Sigmoid colon (tissue), 7 donors: Measurements from ENCODE around the gene VPS52. TPM values are rescaled to one million over a fixed set of nuclear protein-coding genes. Genes with fewer than 3 reads are reported as not detected.

Experiments used
- DNase-seq: peaks from one replicate; pipeline ENCODE4 v3.0.0-alpha.2; 2019
- H3K27ac ChIP-seq, 4 donors: fragments of 200-600 bp; sonication (generic); one replicate each; pipeline ENCODE4 v1.5.1; 2016 to 2019; ENCODE audit warnings: mild to moderate bottlenecking in 1 of 4
- H3K27me3 ChIP-seq, 3 donors: fragments of 200-600 bp; sonication (generic); one replicate each; pipeline ENCODE4 v1.5.1; 2019; ENCODE audit warnings: mild to moderate bottlenecking in 1 of 3
- H3K36me3 ChIP-seq, 4 donors: fragments of 200-600 bp; sonication (generic); one replicate each; pipeline ENCODE4 v1.5.1; 2016 to 2019
- H3K4me1 ChIP-seq, 4 donors: fragments of 200-600 bp; sonication (generic); one replicate each; pipeline ENCODE4 v1.5.1; 2017 to 2019
- H3K4me3 ChIP-seq, 4 donors: fragments of 200-600 bp; sonication (generic); one replicate each; pipeline ENCODE4 v1.5.1; 2017 to 2019; ENCODE audit warnings: mild to moderate bottlenecking in 2 of 4, moderate library complexity in 1 of 4
- H3K9me3 ChIP-seq, 4 donors: fragments of 200-600 bp in 3 of 4; sonication (generic) in 3 of 4; one replicate each; pipeline versions ENCODE4 v1.5.1 to v1.6.1; 2013 to 2019
- EP300 ChIP-seq, 4 donors: sonication (generic); formaldehyde crosslinking; IDR thresholded peaks; one replicate each; pipeline ENCODE4 v1.6.1; 2017; ENCODE audit warnings: antibody characterized with exemption in 4 of 4
- POLR2A ChIP-seq, 2 donors: fragments of 450-650 bp; IDR thresholded peaks; one replicate each; pipeline ENCODE4 v1.6.1; 2016; ENCODE audit warnings: antibody characterized with exemption in 2 of 2, mild to moderate bottlenecking in 2 of 2, moderate library complexity in 2 of 2
- POLR2AphosphoS5 ChIP-seq, 4 donors: sonication (generic); formaldehyde crosslinking; IDR thresholded peaks; one replicate each; pipeline ENCODE4 v1.6.1; 2017; ENCODE audit warnings: antibody characterized with exemption in 4 of 4
- WGBS, 2 donors: extraction: QIAGEN DNeasy Blood & Tissue Kit; methylation state at CpG; one replicate each; pipeline ENCODE4 v1.1.7; 2013; 5-methylcytosine and 5-hydroxymethylcytosine counted together
- intact Hi-C: fragments of 100-400 bp; cut with DNase I; formaldehyde crosslinking; loops from one replicate; pipeline ENCODE4 v1.15.1; 2023
- polyA plus RNA-seq, 3 donors: library from polyadenylated mRNA; stranded (reverse); fragments of 200-250 nt; gene quantifications; one replicate each; pipeline ENCODE4 v1.2.3, GENCODE V29; 2013
- total RNA-seq, 4 donors: library from RNA; depleted of rRNA; stranded (reverse); fragments of >200 nt; gene quantifications; one replicate each; pipeline ENCODE4 v1.1.0, GENCODE V29; 2016
- TF ChIP-seq, protein P1 (sequence below), 4 experiments: fragments of 450-650 bp in 3 of 4; fragments of 200-600 bp in 1 of 4; IDR thresholded peaks; one replicate each; pipeline ENCODE4 v1.5.1; 2016 to 2019; ENCODE audit warnings: antibody characterized with exemption in 4 of 4, mild to moderate bottlenecking in 3 of 4, moderate library complexity in 2 of 4
- donor health status: healthy with polysubstance abuse.
- donor health status: Bipolar disorder and iron deficiency.
- donor health status: healthy.

Gene VPS52
- total and polyA plus RNA-seq, 7 donors = 23.4 to 51.2 (median 31.6) TPM

DNA sequence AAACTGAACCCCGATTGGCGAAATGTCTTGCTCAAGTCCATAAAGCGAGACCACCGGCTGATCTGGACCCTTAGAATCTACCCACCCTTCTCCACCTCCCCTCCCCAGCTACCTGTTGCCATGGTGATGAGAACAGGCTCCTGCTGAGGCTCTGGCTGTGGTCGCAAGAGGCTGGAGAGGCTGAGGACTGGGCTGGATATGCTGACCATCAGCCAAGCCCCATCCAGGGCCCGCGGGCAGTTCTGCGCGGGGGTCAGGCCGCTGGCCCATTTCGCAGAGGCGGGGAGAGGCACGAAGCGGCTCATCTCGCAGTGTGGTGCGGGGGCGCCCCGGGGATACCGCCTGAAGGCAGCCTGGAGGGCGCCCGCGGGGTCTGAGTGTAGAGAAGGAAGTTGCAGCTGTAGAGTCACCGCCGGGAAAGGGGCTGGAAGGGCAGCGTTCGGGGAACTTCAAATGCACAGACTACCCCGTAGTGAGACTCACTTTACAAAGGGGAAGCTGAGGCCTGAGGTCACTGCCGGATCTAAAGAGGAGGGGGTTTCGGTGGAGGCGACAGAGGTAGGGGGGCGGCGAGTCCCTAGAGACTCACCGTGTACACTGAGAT is 41.5 kb upstream of the VPS52 start:
- 0 to 1% methylated on average over 33 of the region's 33 CpGs for WGBS, 2 donors
- H3K27me3 ChIP-seq = no peaks in the 10 kb centered on the region
- H3K27ac ChIP-seq = peak overlapping the region; percentile 90 to 97 (median 95)
- H3K4me3 ChIP-seq = peak overlapping the region; percentile 65 to 89 (median 78)
- H3K4me1 ChIP-seq = peaks cover 0 to 58% (median 43%) of the 10 kb centered on the region in 4 donors
- peaks cover 0 to 23% (median 2%) of the 10 kb centered on the region in 4 donors for H3K36me3 ChIP-seq
- no peak for TF ChIP-seq POLR2A (IDR thresholded peaks at IDR 0.05)
- intact Hi-C loops = no loop called here
- H3K9me3 ChIP-seq = no peaks in the 10 kb centered on the region
- DNase-seq = peak; percentile 81

DNA sequence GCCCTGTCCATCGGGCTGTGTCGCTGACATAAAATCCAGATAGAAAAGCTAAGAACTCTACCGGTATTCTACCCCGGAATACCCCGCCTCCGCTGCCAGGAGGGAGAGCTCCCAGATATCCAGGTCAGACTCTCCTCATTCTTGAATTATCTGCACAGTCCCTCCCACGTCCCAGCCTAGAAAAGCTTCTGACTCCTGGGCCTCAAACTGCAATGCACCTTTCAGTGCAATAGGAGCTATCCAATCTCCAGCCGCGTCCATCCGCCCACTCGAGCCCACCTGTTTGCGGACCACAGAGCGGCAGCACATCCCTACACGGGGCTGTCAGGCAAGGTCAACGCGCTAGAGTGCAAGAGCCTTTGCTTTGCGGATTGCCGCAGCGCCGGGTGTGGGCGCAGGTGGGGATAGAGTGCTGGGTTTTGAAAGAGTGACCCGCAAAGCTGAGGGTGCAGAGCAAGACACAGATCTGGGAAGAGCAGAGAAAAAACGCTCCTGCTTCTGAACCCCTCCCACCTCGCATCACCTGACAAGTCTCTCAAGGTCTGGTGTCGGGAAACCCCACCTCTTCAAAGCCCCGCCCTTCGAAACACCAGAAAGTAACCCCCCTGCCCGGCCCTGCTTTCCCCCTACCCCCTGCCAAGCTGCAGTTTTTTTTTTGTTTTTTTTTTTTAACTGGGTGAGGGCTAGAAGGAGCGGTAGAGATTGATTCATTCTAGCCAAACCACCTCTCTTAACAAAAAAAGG is 40.9 kb upstream of the VPS52 start:
- peak; percentile 84 for DNase-seq
- Histone ChIP-seq H3K27ac (peak overlapping the region; percentile 90 to 97 (median 95)), H3K36me3 (peaks cover 0 to 23% (median 2%) of the 10 kb centered on the region in 4 donors), H3K4me3 (peak overlapping the region; percentile 65 to 89 (median 78)), H3K4me1 (peaks cover 0 to 55% (median 42%) of the 10 kb centered on the region in 4 donors), H3K27me3 (no peaks in the 10 kb centered on the region), H3K9me3 (no peaks in the 10 kb centered on the region)
- intact Hi-C loops = no loop called here
- peak in 2 of 4 donors; percentile 12 to 30 for TF ChIP-seq POLR2AphosphoS5 (IDR thresholded peaks at IDR 0.05)
- TF ChIP-seq EP300 (IDR thresholded peaks at IDR 0.05) = no peak
- WGBS, 2 donors = 6 to 12% methylated on average over 29 of the region's 29 CpGs

DNA sequence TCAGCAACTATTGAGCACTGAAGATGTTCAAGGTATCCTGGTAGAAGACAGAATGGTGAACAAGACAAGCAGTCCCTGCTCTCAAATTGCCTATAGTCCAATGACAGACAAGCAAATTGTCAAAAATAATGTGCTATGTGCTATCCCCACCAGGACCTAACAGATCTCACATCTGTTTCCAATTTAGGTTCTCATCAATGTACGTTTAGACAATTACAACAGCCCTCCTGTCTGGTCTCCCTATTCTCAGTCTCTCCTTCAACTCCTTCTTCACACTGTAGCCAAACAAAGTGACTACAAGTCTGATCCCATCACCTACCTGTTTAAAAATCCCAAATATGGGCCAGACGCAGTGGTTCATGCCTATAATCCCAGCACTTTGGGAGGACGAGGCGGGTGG is 34.7 kb upstream of the VPS52 start:
- Histone ChIP-seq H3K4me3 (no peak overlapping the region), H3K36me3 (peaks cover 0 to 64% (median 25%) of the 10 kb centered on the region in 4 donors), H3K27me3 (no peaks in the 10 kb centered on the region), H3K4me1 (peaks cover 0 to 9% (median 4%) of the 10 kb centered on the region in 4 donors), H3K27ac (no peak overlapping the region), H3K9me3 (no peaks in the 10 kb centered on the region)
- no peak for TF ChIP-seq POLR2A (IDR thresholded peaks at IDR 0.05)
- TF ChIP-seq EP300 (IDR thresholded peaks at IDR 0.05) = no peak
- no peak for TF ChIP-seq POLR2AphosphoS5 (IDR thresholded peaks at IDR 0.05)
- TF ChIP-seq, protein P1, sequence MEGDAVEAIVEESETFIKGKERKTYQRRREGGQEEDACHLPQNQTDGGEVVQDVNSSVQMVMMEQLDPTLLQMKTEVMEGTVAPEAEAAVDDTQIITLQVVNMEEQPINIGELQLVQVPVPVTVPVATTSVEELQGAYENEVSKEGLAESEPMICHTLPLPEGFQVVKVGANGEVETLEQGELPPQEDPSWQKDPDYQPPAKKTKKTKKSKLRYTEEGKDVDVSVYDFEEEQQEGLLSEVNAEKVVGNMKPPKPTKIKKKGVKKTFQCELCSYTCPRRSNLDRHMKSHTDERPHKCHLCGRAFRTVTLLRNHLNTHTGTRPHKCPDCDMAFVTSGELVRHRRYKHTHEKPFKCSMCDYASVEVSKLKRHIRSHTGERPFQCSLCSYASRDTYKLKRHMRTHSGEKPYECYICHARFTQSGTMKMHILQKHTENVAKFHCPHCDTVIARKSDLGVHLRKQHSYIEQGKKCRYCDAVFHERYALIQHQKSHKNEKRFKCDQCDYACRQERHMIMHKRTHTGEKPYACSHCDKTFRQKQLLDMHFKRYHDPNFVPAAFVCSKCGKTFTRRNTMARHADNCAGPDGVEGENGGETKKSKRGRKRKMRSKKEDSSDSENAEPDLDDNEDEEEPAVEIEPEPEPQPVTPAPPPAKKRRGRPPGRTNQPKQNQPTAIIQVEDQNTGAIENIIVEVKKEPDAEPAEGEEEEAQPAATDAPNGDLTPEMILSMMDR (IDR thresholded peaks at IDR 0.05) = no peak
- 89 to 91% methylated on average over 4 of the region's 4 CpGs for WGBS, 2 donors
- no peak for DNase-seq
- intact Hi-C loops = no loop called here

DNA sequence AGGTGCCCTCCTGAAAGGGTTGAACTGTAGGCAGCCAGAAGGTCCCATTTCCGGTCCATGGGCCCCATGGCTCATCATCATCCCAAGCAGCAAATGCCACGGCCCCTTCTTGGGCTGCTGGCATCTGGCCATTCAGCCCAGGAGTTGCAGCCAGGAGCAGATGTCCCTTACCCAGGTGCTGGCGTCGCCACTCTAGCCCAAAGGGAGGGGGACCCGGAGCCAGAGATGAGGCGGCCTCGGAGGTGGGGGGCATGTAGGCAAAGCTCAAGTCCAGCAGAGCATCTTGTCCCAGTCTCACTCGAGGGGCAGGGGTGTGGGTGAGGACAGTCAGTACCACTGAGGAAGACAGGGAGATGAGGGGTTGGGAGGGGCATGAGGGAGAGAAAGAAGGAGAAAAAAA is 33.4 kb upstream of the VPS52 start:
- Histone ChIP-seq H3K9me3 (no peaks in the 10 kb centered on the region), H3K4me1 (peaks cover 0 to 16% (median 10%) of the 10 kb centered on the region in 4 donors), H3K27me3 (no peaks in the 10 kb centered on the region), H3K4me3 (no peak overlapping the region), H3K36me3 (peaks cover 0 to 55% (median 24%) of the 10 kb centered on the region in 4 donors), H3K27ac (no peak overlapping the region)
- DNase-seq = no peak
- intact Hi-C loops = no loop called here
- TF ChIP-seq, protein P1 (IDR thresholded peaks at IDR 0.05) = no peak
- no peak for TF ChIP-seq EP300 (IDR thresholded peaks at IDR 0.05)
- WGBS, 2 donors = 85 to 89% methylated on average over 8 of the region's 8 CpGs

DNA sequence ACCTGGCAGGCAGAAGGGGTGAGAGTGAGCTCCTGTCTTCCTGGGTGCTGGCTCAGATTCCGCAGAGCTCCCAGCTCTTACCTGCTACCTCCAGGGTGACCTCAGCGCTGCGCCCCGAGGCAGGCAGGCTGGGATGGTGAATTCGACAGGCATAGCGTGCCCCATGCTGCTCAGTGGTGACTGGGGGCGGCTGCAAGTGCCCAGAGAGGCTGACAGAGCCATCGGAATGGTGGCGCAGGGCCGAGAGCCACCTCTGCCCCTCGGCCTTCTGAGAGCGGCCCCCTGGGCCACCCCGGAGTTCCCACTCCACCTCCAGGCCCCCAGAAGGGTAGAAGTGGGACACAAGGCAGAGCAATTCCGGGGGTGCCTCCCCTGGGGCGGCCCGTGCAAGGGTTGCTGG is 32.5 kb upstream of the VPS52 start:
- Histone ChIP-seq H3K9me3 (no peaks in the 10 kb centered on the region), H3K27me3 (no peaks in the 10 kb centered on the region), H3K36me3 (peaks cover 0 to 51% (median 23%) of the 10 kb centered on the region in 4 donors), H3K27ac (no peak overlapping the region), H3K4me3 (no peak overlapping the region), H3K4me1 (peaks cover 0 to 19% (median 13%) of the 10 kb centered on the region in 4 donors)
- 93 to 94% methylated on average over 16 of the region's 16 CpGs for WGBS, 2 donors
- intact Hi-C loops = no loop called here
- no peak for DNase-seq
- TF ChIP-seq, protein P1 (IDR thresholded peaks at IDR 0.05) = no peak
- TF ChIP-seq EP300 (IDR thresholded peaks at IDR 0.05) (no peak), POLR2A (IDR thresholded peaks at IDR 0.05) (no peak), POLR2AphosphoS5 (IDR thresholded peaks at IDR 0.05) (no peak)
